SU-DHL-6 (cell line): Measurements from ENCODE around the gene B3GNT9.

Experiments
- H2AFZ ChIP-seq: fragments of 200-600 bp; sonication (generic); 2 replicates; pipeline ENCODE4 v1.6.1; 2014; ENCODE audit warnings: low read depth, mild to moderate bottlenecking, moderate library complexity, mixed read lengths, antibody characterized with exemption, low read length; ENCODE audit not compliant: severe bottlenecking
- H3F3A ChIP-seq: fragments of 200-600 bp; shearing (Covaris generic); 2 replicates; pipeline ENCODE4 v1.6.0; 2016; ENCODE audit warnings: antibody characterized with exemption, mild to moderate bottlenecking; ENCODE audit not compliant: insufficient read depth
- H3K27ac ChIP-seq: fragments of 200-600 bp; sonication (generic); 2 replicates; pipeline ENCODE4 v1.5.1; 2016; ENCODE audit warnings: low read depth, mild to moderate bottlenecking, low read length, moderate library complexity, mixed read lengths
- H3K27me3 ChIP-seq: fragments of 200-600 bp; sonication (generic), shearing (Covaris generic); 2 replicates; pipeline ENCODE4 v1.6.0; 2014; ENCODE audit warnings: mild to moderate bottlenecking, low read length
- H3K36me3 ChIP-seq: fragments of 200-600 bp; sonication (generic); 2 replicates; pipeline ENCODE4 v1.6.1; 2014; ENCODE audit warnings: mild to moderate bottlenecking, low read length, mixed read lengths
- H3K4me2 ChIP-seq: fragments of 300-600, 200-600 bp; shearing (Covaris generic), sonication (generic); 2 replicates; pipeline ENCODE4 v1.6.0; 2014; ENCODE audit warnings: low read length, low read depth, mild to moderate bottlenecking; ENCODE audit not compliant: poor library complexity, severe bottlenecking
- H3K4me3 ChIP-seq: fragments of 200-600 bp; sonication (generic); 2 replicates; pipeline ENCODE4 v1.5.1; 2014; ENCODE audit warnings: antibody characterized with exemption, low read length, mild to moderate bottlenecking, mixed read lengths; ENCODE audit not compliant: insufficient read depth, poor library complexity, severe bottlenecking
- H3K79me2 ChIP-seq: fragments of 200-600 bp; sonication (generic); 2 replicates; pipeline ENCODE4 v1.6.1; 2014; ENCODE audit warnings: mild to moderate bottlenecking, low read length, moderate library complexity; ENCODE audit not compliant: insufficient read depth
- H3K9ac ChIP-seq: fragments of 200-600 bp; sonication (generic); 2 replicates; pipeline ENCODE4 v1.7.0; 2014; ENCODE audit warnings: mild to moderate bottlenecking, low read length
- H3K9me2 ChIP-seq: fragments of 200-600 bp; sonication (generic); replicated peaks from 2 replicates; pipeline ENCODE4 v1.6.1; 2014; ENCODE audit warnings: low read length; ENCODE audit not compliant: insufficient read depth
- H3K9me3 ChIP-seq: fragments of 200-600 bp; sonication (generic); 2 replicates; pipeline ENCODE4 v1.6.1; 2014; ENCODE audit warnings: low read length, mixed read lengths; ENCODE audit not compliant: insufficient read depth
- H4K20me1 ChIP-seq: fragments of 200-600 bp; sonication (generic); 2 replicates; pipeline ENCODE4 v1.6.1; 2014; ENCODE audit warnings: low read depth, mild to moderate bottlenecking, antibody characterized with exemption, low read length, moderate library complexity, mixed read lengths
- EZH2phosphoT487 ChIP-seq: fragments of 200-600 bp; sonication (generic), shearing (Covaris generic); conservative IDR thresholded peaks from 2 replicates; pipeline ENCODE4 v1.6.1; 2018; ENCODE audit warnings: mild to moderate bottlenecking, antibody characterized with exemption, low read length, moderate library complexity, mixed read lengths
- TF ChIP-seq, protein P1 (sequence below): fragments of 200-600 bp; sonication (generic); IDR thresholded peaks from one replicate; pipeline ENCODE4 v1.5.1; 2017; ENCODE audit warnings: antibody characterized with exemption, mild to moderate bottlenecking, low read length, moderate library complexity; ENCODE audit not compliant: insufficient read depth, poor library complexity, severe bottlenecking

The B3GNT9 gene

GRCh38 chr16:67147437-67148140 lies 3.2 kb downstream of the B3GNT9 start:
- no peaks in the 10 kb centered on the region for H3F3A ChIP-seq
- no peak overlapping the region for H3K4me2 ChIP-seq
- H2AFZ ChIP-seq: no peak overlapping the region
- no peaks in the 10 kb centered on the region for H3K9me3 ChIP-seq
- H3K27me3 ChIP-seq: no peaks in the 10 kb centered on the region
- no peaks in the 10 kb centered on the region for H3K79me2 ChIP-seq
- H3K9ac ChIP-seq: no peak overlapping the region
- H4K20me1 ChIP-seq: no peaks in the 10 kb centered on the region
- no peak for TF ChIP-seq EZH2phosphoT487
- TF ChIP-seq, protein P1, sequence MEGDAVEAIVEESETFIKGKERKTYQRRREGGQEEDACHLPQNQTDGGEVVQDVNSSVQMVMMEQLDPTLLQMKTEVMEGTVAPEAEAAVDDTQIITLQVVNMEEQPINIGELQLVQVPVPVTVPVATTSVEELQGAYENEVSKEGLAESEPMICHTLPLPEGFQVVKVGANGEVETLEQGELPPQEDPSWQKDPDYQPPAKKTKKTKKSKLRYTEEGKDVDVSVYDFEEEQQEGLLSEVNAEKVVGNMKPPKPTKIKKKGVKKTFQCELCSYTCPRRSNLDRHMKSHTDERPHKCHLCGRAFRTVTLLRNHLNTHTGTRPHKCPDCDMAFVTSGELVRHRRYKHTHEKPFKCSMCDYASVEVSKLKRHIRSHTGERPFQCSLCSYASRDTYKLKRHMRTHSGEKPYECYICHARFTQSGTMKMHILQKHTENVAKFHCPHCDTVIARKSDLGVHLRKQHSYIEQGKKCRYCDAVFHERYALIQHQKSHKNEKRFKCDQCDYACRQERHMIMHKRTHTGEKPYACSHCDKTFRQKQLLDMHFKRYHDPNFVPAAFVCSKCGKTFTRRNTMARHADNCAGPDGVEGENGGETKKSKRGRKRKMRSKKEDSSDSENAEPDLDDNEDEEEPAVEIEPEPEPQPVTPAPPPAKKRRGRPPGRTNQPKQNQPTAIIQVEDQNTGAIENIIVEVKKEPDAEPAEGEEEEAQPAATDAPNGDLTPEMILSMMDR: no peak
- H3K9me2 ChIP-seq: no peaks in the 10 kb centered on the region
- H3K27ac ChIP-seq: no peak overlapping the region
- H3K36me3 ChIP-seq: no peaks in the 10 kb centered on the region
- no peak overlapping the region for H3K4me3 ChIP-seq

DNA sequence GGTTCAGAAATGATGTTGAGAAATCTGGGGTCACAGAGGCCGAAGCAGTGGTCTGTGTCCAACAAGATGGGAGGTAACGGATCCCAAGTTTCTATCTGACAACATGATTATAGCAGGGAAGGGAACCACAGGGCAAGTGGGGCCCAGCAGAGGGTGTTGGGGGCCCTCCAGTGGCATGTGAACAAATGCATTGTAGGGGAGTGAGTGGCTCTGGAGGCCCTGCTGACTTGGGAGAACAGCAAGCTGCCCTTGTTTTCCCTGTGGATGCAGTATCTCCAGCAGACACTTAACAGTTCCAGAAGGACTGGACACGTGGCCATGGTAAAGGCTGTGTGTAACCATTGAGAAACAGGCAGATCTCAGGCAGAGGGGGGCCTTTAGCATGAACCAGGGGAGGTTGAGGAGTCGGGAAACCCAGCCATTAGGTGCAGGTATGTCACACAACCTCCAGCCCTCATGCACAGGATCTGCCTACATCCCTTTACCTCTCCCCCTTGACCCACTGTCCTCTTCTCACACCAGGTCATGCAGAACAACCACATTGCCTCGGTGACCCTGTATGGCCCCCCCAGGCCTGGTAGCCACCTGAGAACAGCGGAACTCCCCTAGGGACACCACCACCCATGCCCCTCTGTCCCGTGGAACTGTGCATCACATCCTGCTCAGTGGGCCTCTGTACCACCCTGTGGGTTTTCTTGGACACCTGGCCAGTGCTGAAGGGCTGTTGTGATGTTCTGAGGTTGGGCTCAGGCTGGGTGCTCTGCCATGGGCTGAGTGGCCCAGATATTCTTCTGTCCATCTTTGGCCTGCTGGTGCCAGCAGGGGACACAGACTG lies 4.1 kb downstream of the B3GNT9 start:
- H3K27me3 ChIP-seq: no peaks in the 10 kb centered on the region
- no peak overlapping the region for H3K27ac ChIP-seq
- no peaks in the 10 kb centered on the region for H3K9me2 ChIP-seq
- H2AFZ ChIP-seq: no peak overlapping the region
- TF ChIP-seq, protein P1: no peak
- no peak for TF ChIP-seq EZH2phosphoT487
- no peaks in the 10 kb centered on the region for H3K36me3 ChIP-seq
- H3K4me3 ChIP-seq: no peak overlapping the region
- H3F3A ChIP-seq: no peaks in the 10 kb centered on the region
- no peaks in the 10 kb centered on the region for H3K79me2 ChIP-seq
- no peaks in the 10 kb centered on the region for H4K20me1 ChIP-seq
- H3K9me3 ChIP-seq: no peaks in the 10 kb centered on the region
- no peak overlapping the region for H3K4me2 ChIP-seq
- H3K9ac ChIP-seq: no peak overlapping the region

- Histone ChIP-seq H3K4me2 (no peak overlapping the region), H3K27ac (no peak overlapping the region), H3K4me3 (no peak overlapping the region), H3K36me3 (no peaks in the 10 kb centered on the region), H3K9me2 (no peaks in the 10 kb centered on the region), H3K9me3 (no peaks in the 10 kb centered on the region), H3K79me2 (no peaks in the 10 kb centered on the region), H3F3A (no peaks in the 10 kb centered on the region), H3K27me3 (no peaks in the 10 kb centered on the region), H2AFZ (no peak overlapping the region), H3K9ac (no peak overlapping the region), H4K20me1 (no peaks in the 10 kb centered on the region)
- TF ChIP-seq, protein P1: no peak
- no peak for TF ChIP-seq EZH2phosphoT487
Measured at GRCh38 chr16:67145746-67146145, 5.1 kb downstream of the B3GNT9 start.
